GM23338 (cell line): ENCODE data around the gene ACYP2. TPM values are rescaled to one million over a fixed set of nuclear protein-coding genes. Genes with fewer than 3 reads are reported as not detected.
A peak's percentile ranks its signal among the peaks of the same experiment; 100 is the strongest.

Experiments
- ATAC-seq: fragments of 200-7000 bp; cut with Tn5 transposase; 3 replicates; pipeline ENCODE4 v1.9.1; 2020
- DNase-seq: peaks from one replicate; pipeline ENCODE4 v3.0.0-alpha.2; 2015; ENCODE audit warnings: low spot score
- H2AFZ ChIP-seq: fragments of 200-600 bp; sonication (generic); 2 replicates; pipeline ENCODE4 v1.8.0; 2016; ENCODE audit warnings: antibody characterized with exemption, mild to moderate bottlenecking, moderate library complexity
- H3F3A ChIP-seq: fragments of 200-600 bp; sonication (generic); replicated peaks from 2 replicates; pipeline ENCODE4 v1.8.0; 2017; ENCODE audit warnings: antibody characterized with exemption, mixed run types, low read depth
- H3K27ac ChIP-seq: fragments of 200-600 bp; sonication (generic); 2 replicates; pipeline ENCODE4 v1.6.1; 2016; ENCODE audit warnings: low read depth
- H3K27me3 ChIP-seq: fragments of 200-600 bp; sonication (generic); 2 replicates; pipeline ENCODE4 v1.8.0; 2016; ENCODE audit warnings: mild to moderate bottlenecking, mixed run types, moderate library complexity; ENCODE audit not compliant: insufficient read depth
- H3K36me3 ChIP-seq: fragments of 200-600 bp; sonication (generic); 2 replicates; pipeline ENCODE4 v1.8.0; 2016; ENCODE audit warnings: mild to moderate bottlenecking; ENCODE audit not compliant: insufficient read depth
- H3K4me1 ChIP-seq: fragments of 200-600 bp; sonication (generic); 2 replicates; pipeline ENCODE4 v1.8.0; 2016; ENCODE audit warnings: mild to moderate bottlenecking, moderate library complexity; ENCODE audit not compliant: insufficient read depth
- H3K4me2 ChIP-seq: fragments of 200-600 bp; sonication (generic); 2 replicates; pipeline ENCODE4 v1.7.1; 2017; ENCODE audit warnings: mixed run types
- H3K4me3 ChIP-seq: fragments of 200-600 bp; sonication (generic); 2 replicates; pipeline ENCODE4 v1.6.1; 2016; ENCODE audit warnings: mixed run types
- H3K79me2 ChIP-seq: fragments of 200-600 bp; sonication (generic); replicated peaks from 2 replicates; pipeline ENCODE4 v1.8.0; 2017; ENCODE audit warnings: mild to moderate bottlenecking; ENCODE audit not compliant: insufficient read depth
- H3K9me2 ChIP-seq: fragments of 200-600 bp; sonication (generic); 2 replicates; pipeline ENCODE4 v1.8.0; 2017; ENCODE audit not compliant: insufficient read depth
- H4K20me1 ChIP-seq: fragments of 200-600 bp; sonication (generic); replicated peaks from 2 replicates; pipeline ENCODE4 v1.8.0; 2017; ENCODE audit warnings: mild to moderate bottlenecking; ENCODE audit not compliant: insufficient read depth
- H3K27ac Mint-ChIP-seq: 2 replicates; pipeline ENCODE4 v1.8.0; 2020; ENCODE audit warnings: inconsistent platforms, mild to moderate bottlenecking, moderate library complexity, mixed read lengths
- H3K27me3 Mint-ChIP-seq: 3 replicates; pipeline ENCODE4 v1.8.0; 2022; ENCODE audit warnings: low read depth, mild to moderate bottlenecking, moderate library complexity, mixed read lengths, inconsistent platforms; ENCODE audit not compliant: insufficient read depth, poor library complexity
- H3K36me3 Mint-ChIP-seq: 3 replicates; pipeline ENCODE4 v1.8.0; 2021; ENCODE audit warnings: low read depth, mild to moderate bottlenecking, inconsistent platforms, moderate library complexity, mixed read lengths
- H3K4me1 Mint-ChIP-seq: 3 replicates; pipeline ENCODE4 v1.8.0; 2020; ENCODE audit warnings: mild to moderate bottlenecking, inconsistent platforms, mixed read lengths
- H3K4me3 Mint-ChIP-seq: 3 replicates; pipeline ENCODE4 v1.8.0; 2021; ENCODE audit warnings: moderate library complexity, mild to moderate bottlenecking, inconsistent platforms, mixed read lengths
- H3K9me3 Mint-ChIP-seq: 3 replicates; pipeline ENCODE4 v1.8.0; 2020; ENCODE audit warnings: moderate library complexity, mild to moderate bottlenecking, inconsistent platforms, mixed read lengths
- NANOG ChIP-seq: IDR thresholded peaks from 2 replicates; pipeline ENCODE4 v1.6.1; 2016; ENCODE audit warnings: antibody characterized with exemption, borderline replicate concordance
- polyA plus RNA-seq: library from polyadenylated mRNA; unstranded; fragments of >200 nt; fragmentation: Nextera tagmentation; extraction: Ambion mirVana; gene quantifications from 2 replicates; pipeline ENCODE4 v1.2.1, GENCODE V29; 2016
- small RNA-seq: library from RNA; depleted of rRNA; stranded (forward); fragments of <200 nt; gene quantifications from one replicate; pipeline ENCODE3, GENCODE V24; 2014; ENCODE audit warnings: low replicate concordance
- total RNA-seq: library from RNA; depleted of rRNA; stranded (reverse); fragments of >200 nt; shearing (Covaris generic); gene quantifications from 2 replicates; pipeline ENCODE4 v1.2.3, GENCODE V29; 2014; rRNA removed
- TF ChIP-seq, protein P1 (sequence below), 2 experiments: fragments of 200-600 bp in 1 of 2; sonication (generic) in 1 of 2; conservative IDR thresholded peaks; 2 replicates each; pipeline versions ENCODE4 v1.5.1 to v1.6.1; 2016 to 2017; ENCODE audit warnings: antibody characterized with exemption in 2 of 2, low read depth in 2 of 2, mild to moderate bottlenecking in 2 of 2, moderate library complexity in 1 of 2

Gene ACYP2
- total and polyA plus RNA-seq, 2 experiments from 2014 or later, result 2.3 to 15.5 TPM

- H3F3A ChIP-seq, result no peaks in the 10 kb centered on the region
- no peaks in the 10 kb centered on the region for H3K36me3 Mint-ChIP-seq
- peaks cover 10% of the 10 kb centered on the region; the same call in 1 of the 2 replicates for H3K4me1 ChIP-seq
- no peaks in the 10 kb centered on the region for H3K9me2 ChIP-seq
- H3K4me2 ChIP-seq, result peak overlapping the region; percentile 40; the same call in 1 of the 2 replicates
- no peaks in the 10 kb centered on the region for H3K79me2 ChIP-seq
- peaks cover 17% of the 10 kb centered on the region for H3K4me1 Mint-ChIP-seq
- TF ChIP-seq, protein P1, sequence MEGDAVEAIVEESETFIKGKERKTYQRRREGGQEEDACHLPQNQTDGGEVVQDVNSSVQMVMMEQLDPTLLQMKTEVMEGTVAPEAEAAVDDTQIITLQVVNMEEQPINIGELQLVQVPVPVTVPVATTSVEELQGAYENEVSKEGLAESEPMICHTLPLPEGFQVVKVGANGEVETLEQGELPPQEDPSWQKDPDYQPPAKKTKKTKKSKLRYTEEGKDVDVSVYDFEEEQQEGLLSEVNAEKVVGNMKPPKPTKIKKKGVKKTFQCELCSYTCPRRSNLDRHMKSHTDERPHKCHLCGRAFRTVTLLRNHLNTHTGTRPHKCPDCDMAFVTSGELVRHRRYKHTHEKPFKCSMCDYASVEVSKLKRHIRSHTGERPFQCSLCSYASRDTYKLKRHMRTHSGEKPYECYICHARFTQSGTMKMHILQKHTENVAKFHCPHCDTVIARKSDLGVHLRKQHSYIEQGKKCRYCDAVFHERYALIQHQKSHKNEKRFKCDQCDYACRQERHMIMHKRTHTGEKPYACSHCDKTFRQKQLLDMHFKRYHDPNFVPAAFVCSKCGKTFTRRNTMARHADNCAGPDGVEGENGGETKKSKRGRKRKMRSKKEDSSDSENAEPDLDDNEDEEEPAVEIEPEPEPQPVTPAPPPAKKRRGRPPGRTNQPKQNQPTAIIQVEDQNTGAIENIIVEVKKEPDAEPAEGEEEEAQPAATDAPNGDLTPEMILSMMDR (conservative IDR thresholded peaks at IDR 0.05; ENCODE audit: low read depth in 2 of 2), result peak in 1 of 2 experiments; percentile 11; a peak in 1 of 4 replicates
- TF ChIP-seq NANOG, result no peak
- no peaks in the 10 kb centered on the region for H3K27me3 Mint-ChIP-seq
- H4K20me1 ChIP-seq, result no peaks in the 10 kb centered on the region
- H3K9me3 Mint-ChIP-seq, result no peaks in the 10 kb centered on the region
- H3K27me3 ChIP-seq, result no peaks in the 10 kb centered on the region
- H2AFZ ChIP-seq, result peak overlapping the region; percentile 25; the same call in 1 of the 2 replicates
- peak; percentile 48; the same call in 2 of the 3 replicates for ATAC-seq
- no peak overlapping the region for H3K4me3 ChIP-seq
- H3K36me3 ChIP-seq, result no peaks in the 10 kb centered on the region
- H3K4me3 Mint-ChIP-seq, result no peak overlapping the region
- peak; percentile 24 for DNase-seq
- no peak overlapping the region for H3K27ac Mint-ChIP-seq
- no peak overlapping the region for H3K27ac ChIP-seq
These were observed 237.8 kb downstream of the ACYP2 start for GRCh38 chr2:54353216-54353615.

Small RNA genes within 50 kb of the gene (small RNA-seq; reads per million reads assigned to genes)
- not detected for gene RNU7-172P

Other genes with a start within 250 kb of the ACYP2 start
- 97.6 and 98.6 TPM in 2 replicates for gene PSME4, start 144.6 kb upstream of the ACYP2 start, total RNA-seq
- gene PSME4, start 144.6 kb upstream of the ACYP2 start, polyA plus RNA-seq, result 38.4 and 44.7 TPM in 2 replicates
- not detected in 2 replicates for gene TSPYL6, start 140.6 kb downstream of the ACYP2 start, total RNA-seq
- not detected in 2 replicates for gene TSPYL6, start 140.6 kb downstream of the ACYP2 start, polyA plus RNA-seq